Endodermal cell (in vitro differentiated cells): ENCODE results near the gene MAPK14. TPM values are rescaled to one million over a fixed set of nuclear protein-coding genes. Genes with fewer than 3 reads are reported as not detected.

Experiments
- DNase-seq: peaks from one replicate; pipeline ENCODE4 v3.0.0-alpha.2; 2017
- H3K27ac ChIP-seq: 2 replicates; pipeline ENCODE4 v1.5.1; 2013; ENCODE audit warnings: mild to moderate bottlenecking, low read depth, low read length, moderate library complexity
- H3K27me3 ChIP-seq: 2 replicates; pipeline ENCODE4 v1.6.1; 2013; ENCODE audit warnings: mild to moderate bottlenecking, low read length, moderate library complexity; ENCODE audit not compliant: insufficient read depth, control insufficient read depth, poor library complexity, severe bottlenecking
- H3K36me3 ChIP-seq: 2 replicates; pipeline ENCODE4 v1.7.0; 2013; ENCODE audit warnings: mild to moderate bottlenecking, low read length, moderate library complexity; ENCODE audit not compliant: control insufficient read depth, insufficient read depth
- H3K4me1 ChIP-seq: one replicate; pipeline ENCODE4 v1.7.0; 2013; ENCODE audit warnings: low read length; ENCODE audit not compliant: control insufficient read depth, insufficient read depth
- H3K4me3 ChIP-seq: 2 replicates; pipeline ENCODE4 v1.5.1; 2013; ENCODE audit warnings: mild to moderate bottlenecking, low read length, moderate library complexity
- H3K9ac ChIP-seq: 2 replicates; pipeline ENCODE4 v1.6.1; 2013; ENCODE audit warnings: mild to moderate bottlenecking, low read length, moderate library complexity; ENCODE audit not compliant: poor library complexity, severe bottlenecking; ENCODE audit errors: extremely low read depth
- H3K9me3 ChIP-seq: 2 replicates; pipeline ENCODE4 v1.6.1; 2013; ENCODE audit warnings: mild to moderate bottlenecking, low read length, moderate library complexity; ENCODE audit not compliant: control insufficient read depth
- H3K27ac Mint-ChIP-seq: 2 replicates; pipeline ENCODE4 v1.8.0; 2020; ENCODE audit warnings: mixed read lengths
- H3K27me3 Mint-ChIP-seq: 2 replicates; pipeline ENCODE4 v1.8.0; 2021; ENCODE audit warnings: mild to moderate bottlenecking, mixed read lengths; ENCODE audit not compliant: insufficient read depth
- H3K36me3 Mint-ChIP-seq: 2 replicates; pipeline ENCODE4 v1.8.0; 2020; ENCODE audit warnings: low read depth, mixed read lengths
- H3K4me1 Mint-ChIP-seq: 2 replicates; pipeline ENCODE4 v1.8.0; 2020; ENCODE audit warnings: mixed read lengths
- H3K4me3 Mint-ChIP-seq: 2 replicates; pipeline ENCODE4 v1.8.0; 2020; ENCODE audit warnings: mild to moderate bottlenecking, moderate library complexity, mixed read lengths
- H3K9me3 Mint-ChIP-seq: 2 replicates; pipeline ENCODE4 v1.8.0; 2020; ENCODE audit warnings: mild to moderate bottlenecking, mixed read lengths
- WGBS, 2 experiments: methylation state at CpG; one replicate each; pipeline versions ENCODE4 v1.1.5 to v1.1.7; 2013; ENCODE audit warnings: missing lambda C conversion rate in 2 of 2, mixed read lengths in 1 of 2; ENCODE audit not compliant: insufficient coverage in 1 of 2, insufficient read length in 1 of 2; 5-methylcytosine and 5-hydroxymethylcytosine counted together
- total RNA-seq, 2 donors: library from RNA; stranded (reverse); fragmentation: NEBNext Ultra II Directional in 1 of 2; extraction: Animal tissue kit (Norgen Biotek cat#: 25700) in 1 of 2; gene quantifications; 2 replicates in 1 of 2; 3 replicates in 1 of 2; pipeline ENCODE4 v1.2.1, GENCODE V29; 2021
- TF ChIP-seq, protein P1 (sequence below): fragments of 200-600 bp; sonication (generic); conservative IDR thresholded peaks from 2 replicates; pipeline ENCODE4 v1.5.0; 2021; ENCODE audit warnings: antibody characterized with exemption, mild to moderate bottlenecking

The MAPK14 gene
- total RNA-seq, 2 donors from 2014 or later: 36.4 to 40.6 TPM

DNA sequence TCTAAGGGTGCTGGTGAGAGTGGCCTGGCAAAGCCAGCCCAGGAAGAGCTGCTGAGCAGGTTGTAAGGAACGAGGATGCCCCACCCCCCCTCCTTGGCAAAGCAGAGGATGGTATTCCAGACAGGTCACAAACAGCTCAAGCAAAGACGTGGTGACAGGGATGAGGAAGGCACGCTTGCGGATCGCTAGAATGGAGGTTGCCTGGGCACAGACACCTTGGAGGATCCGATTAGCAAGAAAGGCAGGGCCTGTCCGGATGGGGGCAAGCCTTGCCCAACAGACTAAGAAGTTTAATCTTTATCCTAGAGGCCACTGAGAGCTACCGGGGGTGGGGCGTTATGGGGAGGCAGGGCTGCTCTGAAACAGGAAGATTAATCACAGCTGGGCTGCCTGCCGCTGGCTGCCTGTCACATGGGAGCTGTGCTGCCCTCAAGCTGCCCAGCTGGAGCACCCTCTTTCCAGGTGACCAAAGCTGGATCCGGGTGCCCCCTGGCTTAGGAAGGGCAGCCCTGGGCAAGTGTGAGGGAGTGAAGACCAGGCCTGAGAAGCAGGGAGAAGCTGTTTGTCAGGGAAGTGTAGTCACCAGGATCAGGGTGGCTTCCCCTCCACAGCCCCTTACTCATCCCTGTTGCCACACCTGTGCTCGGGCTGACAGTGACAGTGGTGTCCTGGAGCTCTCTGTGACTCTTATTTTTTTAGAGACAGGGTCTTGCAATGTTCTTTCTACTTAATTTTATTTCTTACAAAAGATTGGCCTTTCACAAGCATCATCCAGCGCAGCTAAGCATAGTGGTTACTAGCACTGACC, 93.6 kb downstream of the MAPK14 start:
- H3K4me3 ChIP-seq: no peak overlapping the region
- H3K9me3 ChIP-seq: no peaks in the 10 kb centered on the region
- DNase-seq: peak; percentile 72
- Mint-ChIP-seq H3K36me3 (peaks cover 2% of the 10 kb centered on the region), H3K27me3 (peaks cover 5% of the 10 kb centered on the region), H3K9me3 (no peaks in the 10 kb centered on the region), H3K4me1 (peaks cover 14% of the 10 kb centered on the region), H3K4me3 (no peak overlapping the region), H3K27ac (no peak overlapping the region)
- 59 to 69% methylated on average over 8 to 13 of the region's 13 CpGs for WGBS, 2 experiments
- H3K9ac ChIP-seq: no peak overlapping the region
- H3K4me1 ChIP-seq: no peaks in the 10 kb centered on the region
- H3K36me3 ChIP-seq: no peaks in the 10 kb centered on the region
- TF ChIP-seq, protein P1, sequence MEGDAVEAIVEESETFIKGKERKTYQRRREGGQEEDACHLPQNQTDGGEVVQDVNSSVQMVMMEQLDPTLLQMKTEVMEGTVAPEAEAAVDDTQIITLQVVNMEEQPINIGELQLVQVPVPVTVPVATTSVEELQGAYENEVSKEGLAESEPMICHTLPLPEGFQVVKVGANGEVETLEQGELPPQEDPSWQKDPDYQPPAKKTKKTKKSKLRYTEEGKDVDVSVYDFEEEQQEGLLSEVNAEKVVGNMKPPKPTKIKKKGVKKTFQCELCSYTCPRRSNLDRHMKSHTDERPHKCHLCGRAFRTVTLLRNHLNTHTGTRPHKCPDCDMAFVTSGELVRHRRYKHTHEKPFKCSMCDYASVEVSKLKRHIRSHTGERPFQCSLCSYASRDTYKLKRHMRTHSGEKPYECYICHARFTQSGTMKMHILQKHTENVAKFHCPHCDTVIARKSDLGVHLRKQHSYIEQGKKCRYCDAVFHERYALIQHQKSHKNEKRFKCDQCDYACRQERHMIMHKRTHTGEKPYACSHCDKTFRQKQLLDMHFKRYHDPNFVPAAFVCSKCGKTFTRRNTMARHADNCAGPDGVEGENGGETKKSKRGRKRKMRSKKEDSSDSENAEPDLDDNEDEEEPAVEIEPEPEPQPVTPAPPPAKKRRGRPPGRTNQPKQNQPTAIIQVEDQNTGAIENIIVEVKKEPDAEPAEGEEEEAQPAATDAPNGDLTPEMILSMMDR: no peak
- H3K27ac ChIP-seq: no peak overlapping the region
- no peaks in the 10 kb centered on the region for H3K27me3 ChIP-seq

DNA sequence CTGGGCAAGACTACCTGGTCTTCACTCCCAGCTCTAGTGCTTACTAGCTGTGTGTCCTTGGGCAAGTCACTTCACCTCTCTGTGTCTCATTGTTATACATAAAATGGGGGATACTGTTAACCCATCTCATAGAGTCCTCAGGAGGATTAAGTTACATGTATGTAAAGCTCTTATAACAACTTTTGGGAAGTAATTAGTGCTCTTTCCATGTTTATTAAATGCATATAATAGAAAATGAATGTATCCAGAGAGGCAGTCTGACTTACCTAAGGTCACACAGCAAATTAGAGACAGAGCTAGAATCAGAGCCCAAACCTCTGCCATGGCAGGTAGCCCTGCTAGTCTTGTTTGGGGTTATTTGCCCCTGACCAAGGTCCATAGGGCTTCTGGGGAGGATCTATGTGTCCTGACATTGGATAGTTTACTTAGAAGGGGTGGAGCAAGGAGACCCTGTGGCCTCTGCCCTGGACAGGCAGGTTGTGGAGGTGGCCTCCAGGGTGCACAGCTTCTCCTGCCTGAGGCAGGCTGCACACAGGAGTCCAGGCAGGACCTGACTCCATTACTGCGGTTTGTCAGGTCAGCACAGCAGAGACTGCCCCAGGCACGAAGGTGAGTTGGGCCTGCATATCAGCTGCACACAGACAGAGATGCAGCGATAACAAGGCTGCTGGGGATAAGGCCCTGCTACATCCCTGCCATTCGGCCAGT, 94.3 kb downstream of the MAPK14 start:
- peaks cover 5% of the 10 kb centered on the region for H3K27me3 Mint-ChIP-seq
- no peak overlapping the region for H3K27ac Mint-ChIP-seq

DNA sequence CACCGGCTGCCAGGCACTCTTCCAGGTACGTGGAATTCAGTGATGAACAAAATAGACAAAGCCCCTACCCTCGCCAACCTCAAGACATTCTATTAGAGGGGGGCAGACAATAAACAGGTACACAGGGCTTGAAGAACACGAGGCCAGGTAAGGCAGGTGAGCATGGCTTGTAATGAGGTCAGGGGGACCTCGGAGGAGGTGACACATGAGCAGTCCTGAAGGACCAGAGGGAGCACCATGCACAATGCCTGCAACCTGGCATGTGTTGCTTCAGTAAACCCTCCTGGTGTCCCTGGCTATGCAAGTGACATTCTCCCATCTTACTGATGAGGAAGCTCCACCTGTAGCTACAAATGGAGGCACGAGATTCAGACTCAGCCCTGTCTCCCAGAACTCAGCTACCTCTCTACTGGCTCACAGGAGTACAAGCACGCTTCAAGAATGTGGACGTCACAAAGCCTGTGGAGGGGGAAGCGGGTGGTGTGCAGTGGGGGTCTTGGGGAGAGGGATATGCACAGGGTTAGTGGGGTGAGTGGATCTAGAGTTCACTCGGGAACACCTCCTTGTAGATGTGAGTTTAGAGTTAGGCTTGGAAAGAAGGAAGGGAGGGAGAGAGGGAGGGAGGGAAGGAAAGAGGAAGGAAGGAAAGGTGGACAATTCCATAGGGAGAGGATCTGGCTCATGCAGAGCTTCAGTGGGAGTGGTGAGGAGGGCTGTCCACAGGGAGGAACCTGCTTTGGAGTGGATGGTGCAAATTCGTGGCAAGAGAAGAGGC, 95.1 kb downstream of the MAPK14 start:
- H3K4me1 Mint-ChIP-seq: peaks cover 9% of the 10 kb centered on the region
- Histone ChIP-seq H3K4me3 (no peak overlapping the region), H3K27ac (no peak overlapping the region), H3K27me3 (no peaks in the 10 kb centered on the region), H3K4me1 (no peaks in the 10 kb centered on the region), H3K36me3 (no peaks in the 10 kb centered on the region), H3K9me3 (no peaks in the 10 kb centered on the region), H3K9ac (no peak overlapping the region)
- H3K27me3 Mint-ChIP-seq: peaks cover 6% of the 10 kb centered on the region
- no peak overlapping the region for H3K27ac Mint-ChIP-seq
- WGBS, 2 experiments: 91 to 94% methylated on average over 11 of the region's 11 CpGs
- H3K36me3 Mint-ChIP-seq: no peaks in the 10 kb centered on the region
- TF ChIP-seq, protein P1: no peak
- H3K4me3 Mint-ChIP-seq: no peak overlapping the region
- DNase-seq: no peak
- no peaks in the 10 kb centered on the region for H3K9me3 Mint-ChIP-seq

More for the DNA sequence above, 94.3 kb downstream of the MAPK14 start:
- Mint-ChIP-seq H3K4me3 (no peak overlapping the region), H3K4me1 (peaks cover 9% of the 10 kb centered on the region), H3K9me3 (no peaks in the 10 kb centered on the region), H3K36me3 (no peaks in the 10 kb centered on the region)
- H3K4me1 ChIP-seq: no peaks in the 10 kb centered on the region
- TF ChIP-seq, protein P1: no peak
- no peaks in the 10 kb centered on the region for H3K9me3 ChIP-seq
- WGBS, 2 experiments: 95 to 100% methylated on average over 2 to 4 of the region's 4 CpGs
- no peaks in the 10 kb centered on the region for H3K36me3 ChIP-seq
- no peak overlapping the region for H3K9ac ChIP-seq
- no peak for DNase-seq
- no peak overlapping the region for H3K27ac ChIP-seq
- H3K27me3 ChIP-seq: no peaks in the 10 kb centered on the region
- no peak overlapping the region for H3K4me3 ChIP-seq
